Karpas-422 (cell line): ENCODE data around the gene SSBP3. TPM values are rescaled to one million over a fixed set of nuclear protein-coding genes. Genes with fewer than 3 reads are reported as not detected.

Experiments
- DNase-seq: peaks from one replicate; pipeline ENCODE4 v3.0.0-alpha.2; 2015
- H2AFZ ChIP-seq: fragments of 200-600 bp; sonication (generic); 2 replicates; pipeline ENCODE4 v1.6.1; 2014; ENCODE audit warnings: antibody characterized with exemption, low read length, mixed read lengths
- H3K27ac ChIP-seq: fragments of 200-600 bp; sonication (generic); 2 replicates; pipeline ENCODE4 v1.5.1; 2014; ENCODE audit warnings: mild to moderate bottlenecking, low read length, moderate library complexity
- H3K27me3 ChIP-seq: fragments of 200-600 bp; sonication (generic); 2 replicates; pipeline ENCODE4 v1.6.1; 2014; ENCODE audit warnings: low read length, mixed read lengths
- H3K36me3 ChIP-seq: fragments of 200-600 bp; sonication (generic); 2 replicates; pipeline ENCODE4 v1.6.1; 2014; ENCODE audit warnings: low read length, mixed read lengths; ENCODE audit not compliant: insufficient read depth
- H3K4me1 ChIP-seq: fragments of 200-600 bp; sonication (generic); 2 replicates; pipeline ENCODE4 v1.6.1; 2014; ENCODE audit warnings: mild to moderate bottlenecking, low read length, mixed read lengths
- H3K4me2 ChIP-seq: fragments of 200-600 bp; sonication (generic); 2 replicates; pipeline ENCODE4 v1.6.1; 2014; ENCODE audit warnings: low read length, low read depth, mild to moderate bottlenecking; ENCODE audit not compliant: poor library complexity, severe bottlenecking
- H3K4me3 ChIP-seq: fragments of 200-600 bp; sonication (generic); 2 replicates; pipeline ENCODE4 v1.5.1; 2014; ENCODE audit warnings: mild to moderate bottlenecking, antibody characterized with exemption, low read length, mixed read lengths
- H3K79me2 ChIP-seq: fragments of 200-600 bp; sonication (generic); 2 replicates; pipeline ENCODE4 v1.6.1; 2014; ENCODE audit warnings: mild to moderate bottlenecking, low read length, mixed read lengths
- H3K9ac ChIP-seq: fragments of 200-600 bp; sonication (generic); 2 replicates; pipeline ENCODE4 v1.6.0; 2014; ENCODE audit warnings: low read length
- H3K9me2 ChIP-seq: fragments of 200-600 bp; sonication (generic), shearing (Covaris generic); replicated peaks from 2 replicates; pipeline ENCODE4 v1.6.0; 2014; ENCODE audit warnings: mild to moderate bottlenecking, low read length, moderate library complexity; ENCODE audit not compliant: insufficient read depth
- H3K9me3 ChIP-seq: fragments of 300-700, 200-600 bp; sonication (generic); 2 replicates; pipeline ENCODE4 v1.6.1; 2014; ENCODE audit warnings: low read length, mixed read lengths
- H4K20me1 ChIP-seq: fragments of 200-600 bp; sonication (generic); 2 replicates; pipeline ENCODE4 v1.6.1; 2014; ENCODE audit warnings: mild to moderate bottlenecking, antibody characterized with exemption, low read length, low read depth; ENCODE audit not compliant: insufficient read depth
- total RNA-seq: library from RNA; depleted of rRNA; stranded (reverse); fragments of >200 nt; shearing (Covaris generic); gene quantifications from 2 replicates; pipeline ENCODE4 v1.2.3, GENCODE V29; 2014; ENCODE audit warnings: low replicate concordance

The SSBP3 gene
- total RNA-seq, 1 experiment from 2014 or later: 4.7 TPM

GRCh38 chr1:54342742-54343687 is 63.2 kb downstream of the SSBP3 start:
- Histone ChIP-seq H4K20me1 (no peaks in the 10 kb centered on the region), H3K27me3 (no peaks in the 10 kb centered on the region), H3K9me2 (no peaks in the 10 kb centered on the region), H3K9ac (no peak overlapping the region), H3K4me3 (no peak overlapping the region), H3K79me2 (no peaks in the 10 kb centered on the region), H3K4me2 (no peak overlapping the region), H3K9me3 (no peaks in the 10 kb centered on the region), H3K4me1 (no peaks in the 10 kb centered on the region), H3K36me3 (no peaks in the 10 kb centered on the region), H2AFZ (no peak overlapping the region), H3K27ac (no peak overlapping the region)
- no peak for DNase-seq

- Histone ChIP-seq H3K9ac (no peak overlapping the region), H3K4me2 (no peak overlapping the region), H4K20me1 (no peaks in the 10 kb centered on the region), H3K27me3 (no peaks in the 10 kb centered on the region), H3K9me2 (no peaks in the 10 kb centered on the region), H2AFZ (no peak overlapping the region), H3K36me3 (no peaks in the 10 kb centered on the region), H3K4me3 (no peak overlapping the region), H3K27ac (no peak overlapping the region), H3K9me3 (no peaks in the 10 kb centered on the region), H3K4me1 (no peaks in the 10 kb centered on the region), H3K79me2 (no peaks in the 10 kb centered on the region)
- DNase-seq: no peak
Observed at GRCh38 chr1:54342288-54342687, 63.9 kb downstream of the SSBP3 start.

- H3K4me2 ChIP-seq: no peak overlapping the region
- H3K79me2 ChIP-seq: no peaks in the 10 kb centered on the region
- no peak overlapping the region for H3K9ac ChIP-seq
- no peak overlapping the region for H2AFZ ChIP-seq
- no peak overlapping the region for H3K4me3 ChIP-seq
- no peaks in the 10 kb centered on the region for H3K9me3 ChIP-seq
- H3K27me3 ChIP-seq: no peaks in the 10 kb centered on the region
- H3K9me2 ChIP-seq: no peaks in the 10 kb centered on the region
- H3K27ac ChIP-seq: no peak overlapping the region
- no peaks in the 10 kb centered on the region for H3K36me3 ChIP-seq
- H3K4me1 ChIP-seq: no peaks in the 10 kb centered on the region
- no peak for DNase-seq
- H4K20me1 ChIP-seq: no peaks in the 10 kb centered on the region
Observed at GRCh38 chr1:54341763-54342162, 64.4 kb downstream of the SSBP3 start.

GRCh38 chr1:54340878-54341277 is 65.3 kb downstream of the SSBP3 start:
- H3K4me1 ChIP-seq: no peaks in the 10 kb centered on the region
- H3K4me3 ChIP-seq: no peak overlapping the region
- no peak overlapping the region for H2AFZ ChIP-seq
- H3K27ac ChIP-seq: no peak overlapping the region
- H4K20me1 ChIP-seq: no peaks in the 10 kb centered on the region
- no peaks in the 10 kb centered on the region for H3K79me2 ChIP-seq
- H3K9ac ChIP-seq: no peak overlapping the region
- DNase-seq: no peak
- no peak overlapping the region for H3K4me2 ChIP-seq
- no peaks in the 10 kb centered on the region for H3K27me3 ChIP-seq
- no peaks in the 10 kb centered on the region for H3K9me3 ChIP-seq
- no peaks in the 10 kb centered on the region for H3K36me3 ChIP-seq
- H3K9me2 ChIP-seq: no peaks in the 10 kb centered on the region

GRCh38 chr1:54340434-54340833 is 65.8 kb downstream of the SSBP3 start:
- no peak for DNase-seq
- Histone ChIP-seq H3K79me2 (no peaks in the 10 kb centered on the region), H3K4me1 (no peaks in the 10 kb centered on the region), H4K20me1 (no peaks in the 10 kb centered on the region), H3K4me2 (no peak overlapping the region), H3K27me3 (no peaks in the 10 kb centered on the region), H3K27ac (no peak overlapping the region), H3K9me2 (no peaks in the 10 kb centered on the region), H3K9me3 (no peaks in the 10 kb centered on the region), H3K36me3 (no peaks in the 10 kb centered on the region), H2AFZ (no peak overlapping the region), H3K4me3 (no peak overlapping the region), H3K9ac (no peak overlapping the region)

GRCh38 chr1:54339126-54339525 is 67.1 kb downstream of the SSBP3 start:
- no peaks in the 10 kb centered on the region for H3K4me1 ChIP-seq

GRCh38 chr1:54338464-54338863 is 67.7 kb downstream of the SSBP3 start:
- H2AFZ ChIP-seq: no peak overlapping the region
- no peak overlapping the region for H3K4me3 ChIP-seq
- no peaks in the 10 kb centered on the region for H3K4me1 ChIP-seq
- H3K27me3 ChIP-seq: no peaks in the 10 kb centered on the region
- H3K9me2 ChIP-seq: no peaks in the 10 kb centered on the region
- H4K20me1 ChIP-seq: no peaks in the 10 kb centered on the region
- H3K4me2 ChIP-seq: no peak overlapping the region
- no peak for DNase-seq
- no peaks in the 10 kb centered on the region for H3K36me3 ChIP-seq
- H3K27ac ChIP-seq: no peak overlapping the region
- no peaks in the 10 kb centered on the region for H3K9me3 ChIP-seq
- H3K9ac ChIP-seq: no peak overlapping the region
- no peaks in the 10 kb centered on the region for H3K79me2 ChIP-seq

More at GRCh38 chr1:54339126-54339525, 67.1 kb downstream of the SSBP3 start:
- H2AFZ ChIP-seq: no peak overlapping the region
- no peak overlapping the region for H3K4me2 ChIP-seq
- no peaks in the 10 kb centered on the region for H3K36me3 ChIP-seq
- no peaks in the 10 kb centered on the region for H3K27me3 ChIP-seq
- no peak overlapping the region for H3K9ac ChIP-seq
- H3K9me2 ChIP-seq: no peaks in the 10 kb centered on the region
- H3K9me3 ChIP-seq: no peaks in the 10 kb centered on the region
- no peak for DNase-seq
- H3K79me2 ChIP-seq: no peaks in the 10 kb centered on the region
- H3K4me3 ChIP-seq: no peak overlapping the region
- H4K20me1 ChIP-seq: no peaks in the 10 kb centered on the region
- no peak overlapping the region for H3K27ac ChIP-seq

GRCh38 chr1:54337928-54338327 is 68.3 kb downstream of the SSBP3 start:
- Histone ChIP-seq H4K20me1 (no peaks in the 10 kb centered on the region), H3K9ac (no peak overlapping the region), H3K9me3 (no peaks in the 10 kb centered on the region), H3K4me1 (no peaks in the 10 kb centered on the region), H2AFZ (no peak overlapping the region), H3K27ac (no peak overlapping the region), H3K4me3 (no peak overlapping the region), H3K79me2 (no peaks in the 10 kb centered on the region), H3K36me3 (no peaks in the 10 kb centered on the region), H3K27me3 (no peaks in the 10 kb centered on the region), H3K9me2 (no peaks in the 10 kb centered on the region), H3K4me2 (no peak overlapping the region)
- no peak for DNase-seq
